Daoy (cell line): ENCODE results near the gene SLC7A5. TPM values are rescaled to one million over a fixed set of nuclear protein-coding genes. Genes with fewer than 3 reads are reported as not detected.
"Not testable (repeated sequence)": the region's sequence is repeated elsewhere in the genome, so short reads cannot be mapped to it uniquely, and the experiment has no call there.

Source experiments
- DNase-seq: peaks from one replicate; pipeline ENCODE4 v3.0.0-alpha.2; 2015; ENCODE audit warnings: low read depth
- total RNA-seq: library from RNA; depleted of rRNA; stranded (reverse); fragments of >200 nt; shearing (Covaris generic); gene quantifications from 2 replicates; pipeline ENCODE4 v1.2.3, GENCODE V29; 2014; rRNA removed

SLC7A5 gene
- total RNA-seq, 1 experiment from 2014 or later, result 31.6 TPM

DNA sequence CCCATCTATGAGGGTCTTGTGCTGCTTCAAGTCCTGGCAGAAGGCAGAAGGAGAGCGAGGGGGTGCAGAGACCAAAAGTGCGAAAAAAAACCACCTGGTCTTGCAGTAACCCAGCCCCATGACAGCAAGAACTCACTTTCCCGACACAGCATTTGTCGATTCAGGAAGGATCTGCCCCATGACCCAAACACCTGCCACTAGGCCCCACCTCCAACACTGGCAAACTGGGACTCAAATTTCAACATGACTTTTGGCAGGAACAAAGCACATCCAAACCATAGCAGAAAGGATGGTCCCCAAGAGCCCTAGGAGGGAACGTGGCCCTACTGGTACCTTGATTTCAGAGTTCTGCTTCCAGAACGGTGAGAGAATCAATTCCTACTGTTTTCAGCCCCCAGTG is 68.8 kb downstream of the SLC7A5 start:
- DNase-seq, result no peak

DNA sequence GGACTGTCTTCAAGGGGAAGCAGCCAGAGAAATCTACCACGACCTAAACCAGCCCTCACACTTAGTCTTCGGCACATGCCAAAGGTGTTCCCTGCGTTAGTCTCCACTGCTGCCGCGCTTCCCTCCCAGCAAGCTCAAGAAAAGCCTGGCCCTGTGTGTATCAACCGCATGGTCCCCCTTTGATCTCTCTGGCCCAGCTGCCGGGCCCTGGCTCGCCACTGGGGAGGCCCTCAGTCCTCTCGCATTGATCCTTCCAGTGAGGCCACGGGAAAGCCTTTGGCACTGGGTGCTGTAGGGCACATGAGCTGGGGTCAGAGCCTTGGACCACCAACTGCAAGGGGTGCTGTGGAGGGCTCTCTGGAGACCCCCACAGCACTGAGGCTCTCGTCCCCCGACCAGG is 74.0 kb downstream of the SLC7A5 start:
- DNase-seq, result no peak

DNA sequence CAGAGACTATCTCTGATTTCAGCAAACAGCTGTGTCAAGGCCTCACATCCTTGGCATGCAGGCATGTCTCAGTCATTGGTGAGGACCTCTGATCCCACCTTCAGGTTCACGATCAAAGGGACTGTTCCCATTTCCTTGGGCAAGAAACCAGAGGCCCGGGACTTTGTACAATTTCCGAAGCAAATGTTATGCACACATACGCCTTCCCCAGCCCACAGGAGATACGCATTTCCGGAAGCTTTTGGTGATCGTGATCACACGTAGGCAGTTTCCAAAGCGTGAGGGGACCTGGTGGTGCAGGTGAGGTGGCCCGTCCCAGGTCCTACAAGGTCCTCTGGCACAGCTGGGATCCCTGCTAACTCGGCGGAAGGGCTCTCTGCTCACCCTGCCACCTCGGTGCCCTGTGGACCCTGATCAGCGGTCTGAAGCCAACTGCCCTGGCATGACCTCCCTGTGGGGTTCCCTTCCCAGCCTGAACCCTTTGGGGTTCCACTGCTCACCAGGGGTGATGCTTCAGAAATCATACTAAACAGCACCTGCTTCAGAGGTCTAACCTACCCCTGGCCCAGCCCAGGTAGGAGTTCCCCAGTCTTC is 74.7 kb downstream of the SLC7A5 start:
- DNase-seq, result no peak

- DNase-seq, result no peak
Observed at GRCh38 chr16:87792205-87792565, 77.1 kb downstream of the SLC7A5 start.

- DNase-seq, result no peak
Observed at GRCh38 chr16:87791295-87792204, 77.8 kb downstream of the SLC7A5 start.

- DNase-seq, result peak; percentile 79
Observed at GRCh38 chr16:87790292-87791100, 78.8 kb downstream of the SLC7A5 start.

- peak; percentile 87 for DNase-seq
Observed at GRCh38 chr16:87789437-87790291, 79.6 kb downstream of the SLC7A5 start.

DNA sequence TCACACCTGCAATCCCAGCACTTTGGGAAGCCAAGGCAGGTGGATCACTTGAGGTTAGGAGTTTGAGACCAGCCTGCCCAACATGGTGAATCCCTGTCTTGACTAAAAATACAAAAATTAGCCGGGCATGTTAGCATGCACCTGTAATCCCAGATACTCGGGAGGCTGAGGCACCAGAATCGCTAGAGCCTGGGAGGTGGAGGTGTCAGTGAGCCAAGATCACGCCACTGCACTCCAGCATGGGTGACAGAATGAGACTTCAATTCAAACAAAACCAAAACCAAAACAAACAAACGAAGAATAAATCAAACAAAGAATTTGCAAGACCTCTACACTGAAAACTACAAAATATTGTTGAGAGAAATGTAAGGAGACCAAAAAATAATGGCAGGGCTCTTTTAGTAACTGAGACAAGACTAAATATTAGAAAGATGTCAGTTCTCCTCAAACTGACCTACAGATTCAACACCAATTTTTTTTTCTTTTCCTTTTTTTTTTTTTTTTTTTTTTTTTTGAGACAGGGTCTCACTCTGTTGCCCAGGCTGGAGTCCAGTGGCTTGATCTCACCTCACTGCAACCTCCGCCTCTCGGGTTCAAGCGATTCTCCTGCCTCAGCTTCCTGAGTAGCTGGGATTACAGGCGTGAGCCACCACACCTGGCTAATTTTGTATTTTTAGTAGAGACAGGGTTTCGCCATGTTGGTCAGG is 80.4 kb downstream of the SLC7A5 start:
- not testable (repeated sequence) for DNase-seq

DNA sequence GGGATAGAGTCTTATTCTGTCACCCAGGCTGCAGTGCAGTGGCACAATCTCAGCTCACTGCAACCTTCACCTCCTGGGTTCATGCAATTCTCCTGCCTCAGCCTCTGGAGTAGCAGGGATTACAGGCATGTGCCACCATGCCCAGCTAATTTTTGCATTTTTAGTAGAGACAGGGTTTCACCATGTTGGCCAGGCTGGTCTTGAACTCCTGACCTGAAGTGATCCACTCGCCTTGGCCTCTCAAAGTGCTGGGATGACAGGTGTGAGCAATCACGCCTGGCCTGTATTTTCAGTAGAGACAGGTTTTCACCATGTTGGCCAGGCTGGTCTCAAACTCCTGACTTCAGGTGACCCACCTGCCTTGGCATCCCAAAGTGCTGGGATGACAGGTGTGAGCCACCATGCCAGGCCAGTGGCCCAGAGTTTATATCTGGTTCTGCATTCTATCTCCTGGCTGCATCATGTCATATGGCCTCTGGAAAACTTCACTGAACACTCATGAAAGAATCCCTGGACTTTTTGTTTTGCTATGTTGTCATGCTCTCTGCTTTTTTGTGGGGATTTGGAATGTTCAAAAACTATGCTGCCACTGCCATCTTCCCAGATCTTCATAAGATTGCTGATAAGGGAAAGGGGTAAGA is 81.7 kb downstream of the SLC7A5 start:
- not testable (repeated sequence) for DNase-seq

DNA sequence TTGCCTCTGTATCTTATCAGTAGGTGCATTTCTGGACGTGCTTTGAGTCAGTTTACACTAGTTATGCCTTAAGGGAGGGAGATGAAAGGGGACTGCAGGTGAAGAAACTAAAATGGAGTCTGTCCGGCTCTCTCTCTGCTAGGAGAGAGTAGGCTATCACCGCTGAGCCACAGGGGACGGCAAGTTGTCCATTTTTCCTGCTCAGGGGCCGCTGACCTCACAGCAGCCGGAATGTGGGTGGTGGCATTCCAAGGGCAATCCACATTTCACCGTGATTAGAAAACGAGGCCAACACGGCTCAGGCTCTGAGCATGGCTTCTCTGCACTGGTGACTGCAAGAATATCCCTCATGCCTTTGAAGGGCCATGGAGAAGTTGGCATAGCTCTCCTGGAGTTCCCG is 84.5 kb downstream of the SLC7A5 start:
- no peak for DNase-seq

- no peak for DNase-seq
Observed at GRCh38 chr16:87782033-87782432, 87.3 kb downstream of the SLC7A5 start.

GRCh38 chr16:87780385-87780989 is 88.8 kb downstream of the SLC7A5 start:
- peak; percentile 81 for DNase-seq

Other genes starting within 250 kb of the SLC7A5 start
- gene KLHDC4, start 103.5 kb downstream of the SLC7A5 start, total RNA-seq, result 11.6 and 23.7 TPM in 2 replicates
- not detected in 2 replicates for gene CA5A, start 67.0 kb upstream of the SLC7A5 start, total RNA-seq
- 16.1 and 16.7 TPM in 2 replicates for gene BANP, start 81.9 kb upstream of the SLC7A5 start, total RNA-seq